ENCODE results near the gene KRTAP13-4. TPM values are rescaled to one million over a fixed set of nuclear protein-coding genes. Genes with fewer than 3 reads are reported as not detected.

Gene KRTAP13-4
- total and polyA plus RNA-seq, 4 donors: not detected

- H3K4me1 ChIP-seq (ENCODE audit: control insufficient read depth, insufficient read depth, low read length): no peaks in the 10 kb centered on the region
- DNase-seq (ENCODE audit: low read depth in 4 of 6, low spot score in 6 of 6): peak in 1 of 6 donors; percentile 86
- no peaks in the 10 kb centered on the region for H3K36me3 ChIP-seq (ENCODE audit: control insufficient read depth, insufficient read depth, low read length)
- no peak overlapping the region for H3K27ac ChIP-seq (ENCODE audit: low read depth, low read length)
- H3K4me3 ChIP-seq (ENCODE audit: low read depth, low read length): no peak overlapping the region
- no peaks in the 10 kb centered on the region for H3K9me3 ChIP-seq (ENCODE audit: control insufficient read depth, insufficient read depth, low read length)
- WGBS (ENCODE audit: insufficient coverage): no CpG with 5 or more reads among the region's 3 CpGs
- no peaks in the 10 kb centered on the region for H3K27me3 ChIP-seq (ENCODE audit: control insufficient read depth, insufficient read depth, low read length)
Observed at GRCh38 chr21:30437010-30437565, 7.1 kb downstream of the KRTAP13-4 start.

GRCh38 chr21:30439975-30440374 is 10.0 kb downstream of the KRTAP13-4 start, which contains the start of gene KRTAP15-1:
TSS of gene KRTAP15-1 (plus strand) at chr21:30440275. CDS start at chr21:30440328, 53 bp downstream.
- Histone ChIP-seq H3K4me1 (ENCODE audit: control insufficient read depth, insufficient read depth, low read length) (no peaks in the 10 kb centered on the region), H3K27me3 (ENCODE audit: control insufficient read depth, insufficient read depth, low read length) (no peaks in the 10 kb centered on the region), H3K27ac (ENCODE audit: low read depth, low read length) (no peak within 1 kb of the TSS), H3K36me3 (ENCODE audit: control insufficient read depth, insufficient read depth, low read length) (no peaks in the 10 kb centered on the region), H3K9me3 (ENCODE audit: control insufficient read depth, insufficient read depth, low read length) (no peaks in the 10 kb centered on the region), H3K4me3 (ENCODE audit: low read depth, low read length) (no peak within 1 kb of the TSS)
- WGBS (ENCODE audit: insufficient coverage): 80% methylated on average over 1 of the region's 5 CpGs
- DNase-seq (ENCODE audit: low read depth in 4 of 6, low spot score in 6 of 6): no peak

- no peak for DNase-seq (ENCODE audit: low read depth in 4 of 6, low spot score in 6 of 6)
- Histone ChIP-seq H3K9me3 (ENCODE audit: control insufficient read depth, insufficient read depth, low read length) (no peaks in the 10 kb centered on the region), H3K27ac (ENCODE audit: low read depth, low read length) (no peak overlapping the region), H3K4me1 (ENCODE audit: control insufficient read depth, insufficient read depth, low read length) (no peaks in the 10 kb centered on the region), H3K36me3 (ENCODE audit: control insufficient read depth, insufficient read depth, low read length) (no peaks in the 10 kb centered on the region), H3K27me3 (ENCODE audit: control insufficient read depth, insufficient read depth, low read length) (no peaks in the 10 kb centered on the region), H3K4me3 (ENCODE audit: low read depth, low read length) (no peak overlapping the region)
Observed at GRCh38 chr21:30443226-30443625, 13.2 kb downstream of the KRTAP13-4 start.

GRCh38 chr21:30444204-30444603 is 14.2 kb downstream of the KRTAP13-4 start:
- Histone ChIP-seq H3K27ac (ENCODE audit: low read depth, low read length) (no peak overlapping the region), H3K4me1 (ENCODE audit: control insufficient read depth, insufficient read depth, low read length) (no peaks in the 10 kb centered on the region), H3K9me3 (ENCODE audit: control insufficient read depth, insufficient read depth, low read length) (no peaks in the 10 kb centered on the region), H3K36me3 (ENCODE audit: control insufficient read depth, insufficient read depth, low read length) (no peaks in the 10 kb centered on the region), H3K4me3 (ENCODE audit: low read depth, low read length) (no peak overlapping the region), H3K27me3 (ENCODE audit: control insufficient read depth, insufficient read depth, low read length) (no peaks in the 10 kb centered on the region)
- DNase-seq (ENCODE audit: low read depth in 4 of 6, low spot score in 6 of 6): no peak
- WGBS (ENCODE audit: insufficient coverage): 45% methylated on average over 1 of the region's 1 CpG

- H3K9me3 ChIP-seq (ENCODE audit: control insufficient read depth, insufficient read depth, low read length): no peaks in the 10 kb centered on the region
- WGBS (ENCODE audit: insufficient coverage): 63% methylated on average over 3 of the region's 4 CpGs
- no peak overlapping the region for H3K4me3 ChIP-seq (ENCODE audit: low read depth, low read length)
- no peaks in the 10 kb centered on the region for H3K4me1 ChIP-seq (ENCODE audit: control insufficient read depth, insufficient read depth, low read length)
- H3K36me3 ChIP-seq (ENCODE audit: control insufficient read depth, insufficient read depth, low read length): no peaks in the 10 kb centered on the region
- no peaks in the 10 kb centered on the region for H3K27me3 ChIP-seq (ENCODE audit: control insufficient read depth, insufficient read depth, low read length)
- H3K27ac ChIP-seq (ENCODE audit: low read depth, low read length): no peak overlapping the region
- no peak for DNase-seq (ENCODE audit: low read depth in 4 of 6, low spot score in 6 of 6)
Observed at GRCh38 chr21:30447056-30447455, 17.0 kb downstream of the KRTAP13-4 start.

GRCh38 chr21:30448514-30448913 is 18.5 kb downstream of the KRTAP13-4 start:
- WGBS (ENCODE audit: insufficient coverage): no CpG with 5 or more reads among the region's 3 CpGs
- Histone ChIP-seq H3K9me3 (ENCODE audit: control insufficient read depth, insufficient read depth, low read length) (no peaks in the 10 kb centered on the region), H3K36me3 (ENCODE audit: control insufficient read depth, insufficient read depth, low read length) (no peaks in the 10 kb centered on the region), H3K4me3 (ENCODE audit: low read depth, low read length) (no peak overlapping the region), H3K27ac (ENCODE audit: low read depth, low read length) (no peak overlapping the region), H3K27me3 (ENCODE audit: control insufficient read depth, insufficient read depth, low read length) (no peaks in the 10 kb centered on the region), H3K4me1 (ENCODE audit: control insufficient read depth, insufficient read depth, low read length) (no peaks in the 10 kb centered on the region)
- DNase-seq (ENCODE audit: low read depth in 4 of 6, low spot score in 6 of 6): no peak

GRCh38 chr21:30463713-30464112 is 33.7 kb downstream of the KRTAP13-4 start:
- no peak overlapping the region for H3K27ac ChIP-seq (ENCODE audit: low read depth, low read length)
- H3K36me3 ChIP-seq (ENCODE audit: control insufficient read depth, insufficient read depth, low read length): no peaks in the 10 kb centered on the region
- DNase-seq (ENCODE audit: low read depth in 4 of 6, low spot score in 6 of 6): no peak
- no peaks in the 10 kb centered on the region for H3K4me1 ChIP-seq (ENCODE audit: control insufficient read depth, insufficient read depth, low read length)
- no peaks in the 10 kb centered on the region for H3K9me3 ChIP-seq (ENCODE audit: control insufficient read depth, insufficient read depth, low read length)
- WGBS (ENCODE audit: insufficient coverage): no CpG with 5 or more reads among the region's 3 CpGs
- H3K27me3 ChIP-seq (ENCODE audit: control insufficient read depth, insufficient read depth, low read length): no peaks in the 10 kb centered on the region
- H3K4me3 ChIP-seq (ENCODE audit: low read depth, low read length): no peak overlapping the region

- Histone ChIP-seq H3K4me3 (ENCODE audit: low read depth, low read length) (no peak overlapping the region), H3K36me3 (ENCODE audit: control insufficient read depth, insufficient read depth, low read length) (no peaks in the 10 kb centered on the region), H3K27ac (ENCODE audit: low read depth, low read length) (no peak overlapping the region), H3K27me3 (ENCODE audit: control insufficient read depth, insufficient read depth, low read length) (no peaks in the 10 kb centered on the region), H3K9me3 (ENCODE audit: control insufficient read depth, insufficient read depth, low read length) (no peaks in the 10 kb centered on the region), H3K4me1 (ENCODE audit: control insufficient read depth, insufficient read depth, low read length) (no peaks in the 10 kb centered on the region)
- WGBS (ENCODE audit: insufficient coverage): no CpG with 5 or more reads among the region's 6 CpGs
- DNase-seq (ENCODE audit: low read depth in 4 of 6, low spot score in 6 of 6): no peak
Observed at GRCh38 chr21:30468900-30469714, 39.1 kb downstream of the KRTAP13-4 start.

- no peak for DNase-seq (ENCODE audit: low read depth in 4 of 6, low spot score in 6 of 6)
- no peak overlapping the region for H3K27ac ChIP-seq (ENCODE audit: low read depth, low read length)
- no peak overlapping the region for H3K4me3 ChIP-seq (ENCODE audit: low read depth, low read length)
- H3K9me3 ChIP-seq (ENCODE audit: control insufficient read depth, insufficient read depth, low read length): no peaks in the 10 kb centered on the region
- H3K4me1 ChIP-seq (ENCODE audit: control insufficient read depth, insufficient read depth, low read length): no peaks in the 10 kb centered on the region
- H3K36me3 ChIP-seq (ENCODE audit: control insufficient read depth, insufficient read depth, low read length): no peaks in the 10 kb centered on the region
- WGBS (ENCODE audit: insufficient coverage): 78% methylated on average over 3 of the region's 3 CpGs
- H3K27me3 ChIP-seq (ENCODE audit: control insufficient read depth, insufficient read depth, low read length): no peaks in the 10 kb centered on the region
Observed at GRCh38 chr21:30478004-30478403, 48.0 kb downstream of the KRTAP13-4 start.

GRCh38 chr21:30479259-30479658 is 49.2 kb downstream of the KRTAP13-4 start:
- H3K4me1 ChIP-seq (ENCODE audit: control insufficient read depth, insufficient read depth, low read length): no peaks in the 10 kb centered on the region
- no peak overlapping the region for H3K4me3 ChIP-seq (ENCODE audit: low read depth, low read length)
- WGBS (ENCODE audit: insufficient coverage): 100% methylated on average over 2 of the region's 4 CpGs
- H3K27me3 ChIP-seq (ENCODE audit: control insufficient read depth, insufficient read depth, low read length): no peaks in the 10 kb centered on the region
- H3K9me3 ChIP-seq (ENCODE audit: control insufficient read depth, insufficient read depth, low read length): no peaks in the 10 kb centered on the region
- no peak for DNase-seq (ENCODE audit: low read depth in 4 of 6, low spot score in 6 of 6)
- no peaks in the 10 kb centered on the region for H3K36me3 ChIP-seq (ENCODE audit: control insufficient read depth, insufficient read depth, low read length)
- H3K27ac ChIP-seq (ENCODE audit: low read depth, low read length): no peak overlapping the region
